Spinal cord (tissue), 10 donors: ENCODE results near the gene FAT3. TPM values are rescaled to one million over a fixed set of nuclear protein-coding genes. Genes with fewer than 3 reads are reported as not detected.
A peak's percentile ranks its signal among the peaks of the same experiment; 100 is the strongest.

Source experiments
- DNase-seq, 6 donors: peaks; one replicate each; pipeline versions ENCODE4 v3.0.0 to v3.0.0-alpha.2; 2013 to 2015; ENCODE audit warnings: low spot score in 6 of 6, low read depth in 4 of 6
- H3K27ac ChIP-seq: one replicate; pipeline ENCODE4 v1.5.1; 2013; ENCODE audit warnings: low read depth, low read length, control low read depth
- H3K27me3 ChIP-seq: one replicate; pipeline ENCODE4 v1.6.1; 2013; ENCODE audit warnings: low read length; ENCODE audit not compliant: control insufficient read depth, insufficient read depth
- H3K36me3 ChIP-seq: one replicate; pipeline ENCODE4 v1.6.1; 2013; ENCODE audit warnings: low read length; ENCODE audit not compliant: control insufficient read depth, insufficient read depth
- H3K4me1 ChIP-seq: one replicate; pipeline ENCODE4 v1.6.1; 2013; ENCODE audit warnings: low read length; ENCODE audit not compliant: control insufficient read depth, insufficient read depth
- H3K4me3 ChIP-seq: one replicate; pipeline ENCODE4 v1.5.1; 2013; ENCODE audit warnings: low read depth, low read length, control low read depth
- H3K9me3 ChIP-seq: one replicate; pipeline ENCODE4 v1.6.1; 2013; ENCODE audit warnings: low read length; ENCODE audit not compliant: control insufficient read depth, insufficient read depth
- WGBS: methylation state at CpG from one replicate; pipeline ENCODE4 v1.1.5; 2013; ENCODE audit warnings: missing lambda C conversion rate; ENCODE audit not compliant: insufficient coverage; 5-methylcytosine and 5-hydroxymethylcytosine counted together
- polyA plus RNA-seq, 2 donors: library from polyadenylated mRNA; unstranded; fragments of 120-200 nt; gene quantifications; one replicate each; pipeline ENCODE4 v1.2.1, GENCODE V29; 2013; ENCODE audit not compliant: insufficient read length in 2 of 2
- total RNA-seq, 2 donors: library from RNA; depleted of rRNA in 1 of 2; stranded (reverse); fragments of 120-200 nt in 1 of 2; fragments of >200 nt in 1 of 2; gene quantifications; one replicate each; pipeline versions ENCODE4 v1.2.3 to v1.2.4, GENCODE V29; 2013 to 2014
- donor health status: healthy.

Gene FAT3
- total and polyA plus RNA-seq, 4 donors, result 39.5 to 87.7 (median 47.5) TPM

DNA sequence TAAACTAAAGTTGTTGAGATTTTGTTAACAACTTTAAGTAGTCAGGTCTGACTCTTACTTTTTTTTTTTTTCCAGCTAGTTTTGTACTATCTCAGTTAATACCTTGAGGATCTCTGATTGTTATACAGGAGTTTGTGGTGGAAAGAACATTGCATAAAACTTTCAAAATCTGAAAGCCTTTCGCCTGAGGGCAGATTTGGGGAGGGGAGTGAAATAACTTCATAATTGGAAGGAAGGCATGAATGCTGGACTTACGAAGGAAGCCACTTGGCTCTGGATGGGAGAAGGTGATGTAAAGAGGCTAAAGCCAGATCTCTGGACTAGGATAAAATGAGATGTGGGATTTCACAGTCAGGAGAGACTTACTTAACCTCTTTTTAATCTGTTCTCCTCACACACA, 18.2 kb upstream of the FAT3 start:
- no peaks in the 10 kb centered on the region for H3K27me3 ChIP-seq
- H3K36me3 ChIP-seq, result no peaks in the 10 kb centered on the region
- WGBS, result 67% methylated on average over 1 of the region's 2 CpGs
- H3K27ac ChIP-seq, result no peak overlapping the region
- H3K9me3 ChIP-seq, result no peaks in the 10 kb centered on the region
- no peak for DNase-seq
- no peaks in the 10 kb centered on the region for H3K4me1 ChIP-seq
- no peak overlapping the region for H3K4me3 ChIP-seq

DNA sequence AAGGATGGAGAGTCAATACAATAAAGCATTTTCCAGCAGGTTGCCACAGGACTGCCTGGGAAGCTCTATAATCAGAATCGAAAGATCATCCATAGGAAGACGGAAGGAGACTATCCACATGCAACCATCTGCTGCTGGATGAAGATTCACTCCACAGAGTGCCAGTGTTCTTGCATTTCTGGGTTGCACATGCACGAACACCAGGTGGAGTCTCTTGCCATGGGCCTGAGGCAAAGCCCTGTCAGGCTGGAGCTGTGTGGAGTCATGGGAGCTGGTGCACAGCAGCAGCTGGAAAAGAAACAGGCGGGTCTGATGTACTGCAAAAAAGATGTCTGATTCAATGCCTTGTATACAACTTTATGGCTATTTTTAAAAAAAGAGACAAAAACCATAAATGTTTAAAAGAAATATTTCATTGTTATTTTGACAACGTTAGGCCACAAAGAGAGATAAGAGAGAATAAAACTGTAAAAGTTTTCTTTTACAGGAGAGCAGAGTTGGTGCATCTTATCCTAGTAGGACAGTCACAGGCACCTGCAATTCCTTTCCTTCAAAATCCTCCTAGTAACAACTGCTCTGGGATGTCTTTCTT, 12.9 kb upstream of the FAT3 start:
- H3K27me3 ChIP-seq, result no peaks in the 10 kb centered on the region
- H3K4me3 ChIP-seq, result no peak overlapping the region
- H3K4me1 ChIP-seq, result no peaks in the 10 kb centered on the region
- no peaks in the 10 kb centered on the region for H3K9me3 ChIP-seq
- H3K36me3 ChIP-seq, result no peaks in the 10 kb centered on the region
- WGBS, result 17% methylated on average over 1 of the region's 5 CpGs
- DNase-seq, result peak in 2 of 6 donors; percentile 63 to 88
- no peak overlapping the region for H3K27ac ChIP-seq

DNA sequence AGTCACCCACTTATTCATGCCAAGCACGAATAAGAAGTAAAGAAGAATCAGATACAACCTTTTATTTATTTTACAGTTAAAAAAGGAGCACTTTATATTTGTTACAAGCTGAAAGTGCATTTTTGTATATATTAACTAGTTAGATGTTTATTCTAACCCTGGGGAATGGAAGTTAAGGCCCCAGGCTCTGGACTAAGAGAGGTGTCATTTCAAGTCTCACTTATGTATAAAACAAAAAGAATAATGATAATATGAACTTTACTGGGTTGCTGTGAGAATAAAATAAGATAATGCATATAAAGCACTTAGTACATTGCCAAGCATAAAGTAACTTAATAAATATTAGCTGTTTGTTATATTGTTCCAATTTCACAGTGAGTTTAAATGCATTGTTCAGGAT, 12.1 kb upstream of the FAT3 start:
- no peaks in the 10 kb centered on the region for H3K9me3 ChIP-seq
- H3K27me3 ChIP-seq, result no peaks in the 10 kb centered on the region
- WGBS, result no CpG with 5 or more reads among the region's 1 CpG
- no peak overlapping the region for H3K4me3 ChIP-seq
- H3K36me3 ChIP-seq, result no peaks in the 10 kb centered on the region
- H3K27ac ChIP-seq, result no peak overlapping the region
- H3K4me1 ChIP-seq, result no peaks in the 10 kb centered on the region
- DNase-seq, result no peak

DNA sequence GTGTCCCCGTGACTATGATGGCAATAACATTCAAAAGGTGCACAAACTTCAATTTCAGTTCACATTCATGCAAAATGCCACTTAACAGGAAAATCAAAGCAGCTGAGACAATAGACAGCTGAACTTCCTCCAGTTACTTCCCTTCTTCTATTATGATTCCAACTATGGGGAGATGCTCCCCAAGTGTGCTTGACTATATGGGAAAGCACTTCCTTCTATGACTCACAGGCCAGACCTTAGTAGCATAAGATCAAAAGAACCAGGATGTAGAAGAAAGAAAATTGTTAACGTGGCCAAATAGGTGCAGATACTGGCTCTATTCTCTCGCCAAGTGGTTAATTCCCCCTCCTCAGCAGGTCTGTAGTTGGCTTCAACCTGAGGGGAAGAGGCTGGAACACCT, 7.8 kb upstream of the FAT3 start:
- no peak overlapping the region for H3K4me3 ChIP-seq
- no peak for DNase-seq
- no peaks in the 10 kb centered on the region for H3K36me3 ChIP-seq
- H3K27me3 ChIP-seq, result no peaks in the 10 kb centered on the region
- no peaks in the 10 kb centered on the region for H3K4me1 ChIP-seq
- H3K9me3 ChIP-seq, result no peaks in the 10 kb centered on the region
- 80% methylated on average over 1 of the region's 3 CpGs for WGBS
- no peak overlapping the region for H3K27ac ChIP-seq

DNA sequence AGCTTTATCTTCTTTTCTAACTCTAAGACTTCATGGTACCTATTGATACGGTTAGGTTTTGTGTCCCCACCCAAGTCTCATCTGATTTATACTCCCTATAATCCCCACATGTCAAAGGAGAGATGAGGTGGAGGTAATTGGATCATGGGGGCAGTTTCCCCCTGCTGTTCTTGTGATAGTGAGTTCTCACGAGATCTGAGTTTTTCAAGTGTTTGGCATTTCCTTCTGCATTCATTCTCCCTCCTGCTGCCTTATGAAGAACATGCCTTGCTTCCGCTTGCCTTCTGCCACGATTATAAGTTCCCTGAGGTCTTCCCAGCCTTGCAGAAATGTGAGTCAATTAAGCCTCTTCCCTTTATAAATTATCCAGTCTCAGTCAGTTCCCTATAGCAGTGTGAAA, 5.1 kb upstream of the FAT3 start:
- Histone ChIP-seq H3K4me3 (no peak overlapping the region), H3K9me3 (no peaks in the 10 kb centered on the region), H3K27me3 (peaks cover 4% of the 10 kb centered on the region), H3K27ac (no peak overlapping the region), H3K4me1 (peaks cover 14% of the 10 kb centered on the region), H3K36me3 (no peaks in the 10 kb centered on the region)
- whole genome bisulfite sequencing, result 100% methylated on average over 2 of the region's 4 CpGs
- no peak for DNase-seq

DNA sequence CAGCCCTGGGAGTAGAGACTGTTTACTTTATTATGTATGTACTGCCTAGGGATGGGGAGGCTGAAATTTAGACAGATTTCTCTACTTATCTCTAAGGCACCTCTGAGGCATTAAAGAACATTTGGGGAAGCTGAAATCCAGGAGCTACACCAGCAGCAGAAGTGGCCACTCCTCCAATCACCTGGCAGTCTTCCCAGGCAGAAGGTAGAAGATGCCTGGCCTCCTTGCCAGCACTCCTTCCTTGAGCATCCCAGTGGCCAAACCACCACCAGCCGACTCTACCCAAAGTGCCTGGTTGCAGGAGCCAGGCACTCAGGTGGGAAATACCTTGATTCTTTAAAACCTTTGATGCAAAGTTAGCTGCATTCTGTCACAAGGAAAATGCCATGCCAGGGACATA, 1.9 kb upstream of the FAT3 start:
- H3K4me3 ChIP-seq, result no peak overlapping the region
- peaks cover 38% of the 10 kb centered on the region for H3K4me1 ChIP-seq
- peak in 1 of 6 donors; percentile 26 for DNase-seq
- 50% methylated on average over 1 of the region's 1 CpG for WGBS
- no peaks in the 10 kb centered on the region for H3K36me3 ChIP-seq
- no peak overlapping the region for H3K27ac ChIP-seq
- H3K9me3 ChIP-seq, result no peaks in the 10 kb centered on the region
- peaks cover 6% of the 10 kb centered on the region for H3K27me3 ChIP-seq

DNA sequence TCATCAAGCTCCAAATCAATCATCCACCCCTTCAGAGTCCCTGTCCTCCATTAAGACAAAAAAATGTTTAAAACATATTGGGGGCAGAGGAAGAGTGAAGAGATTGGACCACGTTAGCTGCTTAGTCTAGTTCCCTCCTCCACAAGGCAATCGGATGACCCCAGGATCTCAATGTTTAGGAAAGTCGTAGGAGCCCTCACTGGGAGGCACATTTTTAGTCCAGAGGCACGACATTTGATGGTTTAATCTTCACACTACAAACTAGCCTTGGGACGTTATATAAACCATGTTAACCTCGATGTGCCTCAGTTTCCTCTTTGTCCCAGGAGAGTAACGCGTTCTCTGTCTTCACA, 588 bp upstream of the FAT3 start:
- 3% methylated on average over 8 of the region's 8 CpGs for WGBS
- H3K4me1 ChIP-seq, result peaks cover 38% of the 10 kb centered on the region
- H3K9me3 ChIP-seq, result no peaks in the 10 kb centered on the region
- peak overlapping the region; percentile 73 for H3K4me3 ChIP-seq
- H3K27me3 ChIP-seq, result peaks cover 6% of the 10 kb centered on the region
- no peak for DNase-seq
- H3K36me3 ChIP-seq, result no peaks in the 10 kb centered on the region
- peak overlapping the region; percentile 92 for H3K27ac ChIP-seq

DNA sequence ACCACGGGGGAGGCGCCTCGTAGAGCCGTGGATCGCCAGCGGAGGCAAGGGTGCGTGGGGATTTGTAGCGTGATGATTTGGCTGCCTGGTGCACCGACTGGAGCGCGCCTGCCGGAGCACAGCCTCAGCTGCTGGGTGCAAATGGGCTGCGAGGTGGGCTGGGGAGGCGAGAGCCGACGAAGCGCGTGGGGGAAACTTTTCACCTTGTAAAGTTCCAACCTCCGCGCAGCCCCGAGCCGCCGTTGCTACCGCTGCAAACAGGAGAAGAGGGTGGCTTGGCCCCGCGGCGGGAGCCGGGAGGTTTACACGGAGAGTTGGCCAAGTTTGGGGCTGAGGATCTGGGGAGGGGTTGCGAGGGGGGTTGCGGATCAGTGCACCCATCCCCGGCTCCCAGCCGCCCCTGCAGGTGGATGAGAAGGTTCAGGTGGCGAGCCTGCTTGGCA, 528 bp downstream of the FAT3 start:
- 0% methylated on average over 34 of the region's 34 CpGs for WGBS
- peak in 1 of 6 donors; percentile 76 for DNase-seq
- H3K4me3 ChIP-seq, result peak overlapping the region; percentile 73
- no peaks in the 10 kb centered on the region for H3K9me3 ChIP-seq
- H3K36me3 ChIP-seq, result no peaks in the 10 kb centered on the region
- peaks cover 40% of the 10 kb centered on the region for H3K4me1 ChIP-seq
- H3K27me3 ChIP-seq, result peaks cover 6% of the 10 kb centered on the region
- H3K27ac ChIP-seq, result peak overlapping the region; percentile 92

DNA sequence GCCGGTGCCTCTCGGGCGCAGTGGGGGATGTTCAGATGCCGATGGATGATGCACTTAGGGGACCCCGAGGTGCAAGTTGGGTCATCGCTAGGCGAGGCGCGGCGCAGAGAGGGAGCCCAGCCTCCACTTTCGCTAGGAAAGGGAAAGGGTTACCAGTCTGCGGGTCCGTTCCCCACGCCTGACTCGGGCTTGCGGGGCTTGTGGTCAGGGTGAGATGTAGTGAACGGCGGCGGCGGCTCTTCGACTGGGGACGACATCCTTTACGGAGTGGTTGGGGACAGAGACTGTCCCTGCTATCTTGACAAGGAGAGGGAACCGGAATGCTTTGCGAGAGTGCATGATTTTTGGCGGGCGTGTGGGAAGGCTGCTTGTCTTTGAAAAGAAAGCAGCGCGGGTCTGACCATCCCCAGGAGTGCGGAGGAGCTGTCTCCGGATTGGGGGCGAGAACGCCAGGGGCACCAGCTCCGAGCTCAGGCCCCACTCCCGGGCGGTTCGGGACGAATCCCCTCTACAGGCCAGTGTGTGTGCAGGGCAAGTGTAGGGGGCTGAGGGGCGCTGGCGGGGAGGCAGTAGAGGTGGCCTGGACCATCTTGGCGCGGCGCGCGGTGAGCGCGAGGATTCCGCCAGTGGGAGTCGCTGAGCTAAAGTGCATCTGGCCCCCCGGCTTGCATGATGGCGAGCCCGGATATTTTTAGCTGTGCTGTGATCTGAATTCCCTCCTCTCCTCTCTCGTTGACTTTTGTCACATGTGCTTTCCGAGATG, 1.1 kb downstream of the FAT3 start:
- peak overlapping the region; percentile 73 for H3K4me3 ChIP-seq
- peaks cover 42% of the 10 kb centered on the region for H3K4me1 ChIP-seq
- peak in 5 of 6 donors; percentile 70 to 92 (median 73) for DNase-seq
- under 1% methylated on average over 53 of the region's 54 CpGs for WGBS
- no peaks in the 10 kb centered on the region for H3K9me3 ChIP-seq
- H3K36me3 ChIP-seq, result no peaks in the 10 kb centered on the region
- peak overlapping the region; percentile 92 for H3K27ac ChIP-seq
- H3K27me3 ChIP-seq, result peaks cover 6% of the 10 kb centered on the region
